Natural killer cell (primary cell): Measurements from ENCODE around the gene ZNHIT2. TPM values are rescaled to one million over a fixed set of nuclear protein-coding genes. Genes with fewer than 3 reads are reported as not detected.

ENCODE experiments used
- ATAC-seq, 3 donors: fragments of 150-1000 bp in 2 of 3; fragments of 200-7000 bp in 1 of 3; cut with Tn5 transposase; 1 replicate in 1 of 3; 2 replicates in 2 of 3; pipeline ENCODE4 v1.10.0; 2021; ENCODE audit warnings: mild to moderate bottlenecking in 2 of 3, moderate library complexity in 2 of 3
- DNase-seq, 2 donors: peaks; one replicate each; pipeline versions ENCODE4 v3.0.0 to v3.0.0-alpha.2; 2013 to 2021; ENCODE audit warnings: mixed read lengths in 1 of 2
- H3K27ac ChIP-seq: one replicate; pipeline ENCODE4 v1.5.1; 2013; ENCODE audit warnings: mild to moderate bottlenecking, low read length
- H3K27me3 ChIP-seq: one replicate; pipeline ENCODE4 v1.6.1; 2013; ENCODE audit warnings: low read length; ENCODE audit not compliant: control insufficient read depth, insufficient read depth
- H3K36me3 ChIP-seq: one replicate; pipeline ENCODE4 v1.6.1; 2013; ENCODE audit warnings: low read length; ENCODE audit not compliant: control insufficient read depth, insufficient read depth
- H3K4me1 ChIP-seq: one replicate; pipeline ENCODE4 v1.6.1; 2013; ENCODE audit warnings: low read length; ENCODE audit not compliant: control insufficient read depth, insufficient read depth
- H3K4me3 ChIP-seq: one replicate; pipeline ENCODE4 v1.5.1; 2013; ENCODE audit warnings: low read length
- H3K9me3 ChIP-seq: one replicate; pipeline ENCODE4 v1.6.1; 2013; ENCODE audit warnings: low read length; ENCODE audit not compliant: control insufficient read depth, insufficient read depth
- H3K27ac Mint-ChIP-seq, 2 donors: one replicate each; pipeline ENCODE4 v1.8.0; 2022; ENCODE audit warnings: mild to moderate bottlenecking in 2 of 2, mixed read lengths in 2 of 2, moderate library complexity in 1 of 2
- H3K27me3 Mint-ChIP-seq, 2 donors: one replicate each; pipeline ENCODE4 v1.8.0; 2022; ENCODE audit warnings: low read depth in 2 of 2, mixed read lengths in 2 of 2
- H3K36me3 Mint-ChIP-seq: one replicate; pipeline ENCODE4 v1.8.0; 2022; ENCODE audit warnings: mixed read lengths
- H3K4me1 Mint-ChIP-seq, 2 donors: one replicate each; pipeline ENCODE4 v1.8.0; 2022; ENCODE audit warnings: mixed read lengths in 2 of 2
- H3K4me3 Mint-ChIP-seq: one replicate; pipeline ENCODE4 v1.8.0; 2022; ENCODE audit warnings: mild to moderate bottlenecking, moderate library complexity, mixed read lengths
- H3K9me3 Mint-ChIP-seq, 2 donors: one replicate each; pipeline ENCODE4 v1.8.0; 2022; ENCODE audit warnings: mixed read lengths in 2 of 2
- CTCF ChIP-seq: fragments of 200-600 bp; IDR thresholded peaks from one replicate; pipeline ENCODE4 v1.8.0; 2022; ENCODE audit warnings: antibody characterized with exemption
- WGBS: methylation state at CpG from one replicate; pipeline ENCODE4 v1.1.7; 2013; ENCODE audit warnings: missing lambda C conversion rate; ENCODE audit not compliant: insufficient coverage; 5-methylcytosine and 5-hydroxymethylcytosine counted together
- intact Hi-C: fragments of 100-400 bp; cut with micrococcal nuclease; formaldehyde crosslinking; loops from one replicate; pipeline ENCODE4 v1.14.2; 2022
- total RNA-seq, 4 donors: library from RNA; stranded (reverse); fragments of 120-200 nt in 1 of 4; gene quantifications; one replicate each; pipeline versions ENCODE4 v1.2.3 to v1.2.4, GENCODE V29; 2013 to 2022

Gene ZNHIT2
- total RNA-seq, 3 donors from 2014 or later (not counting 1 experiment from before 2014, with no cell fraction given) = 5.6 to 6.8 (median 6.1) TPM

DNA sequence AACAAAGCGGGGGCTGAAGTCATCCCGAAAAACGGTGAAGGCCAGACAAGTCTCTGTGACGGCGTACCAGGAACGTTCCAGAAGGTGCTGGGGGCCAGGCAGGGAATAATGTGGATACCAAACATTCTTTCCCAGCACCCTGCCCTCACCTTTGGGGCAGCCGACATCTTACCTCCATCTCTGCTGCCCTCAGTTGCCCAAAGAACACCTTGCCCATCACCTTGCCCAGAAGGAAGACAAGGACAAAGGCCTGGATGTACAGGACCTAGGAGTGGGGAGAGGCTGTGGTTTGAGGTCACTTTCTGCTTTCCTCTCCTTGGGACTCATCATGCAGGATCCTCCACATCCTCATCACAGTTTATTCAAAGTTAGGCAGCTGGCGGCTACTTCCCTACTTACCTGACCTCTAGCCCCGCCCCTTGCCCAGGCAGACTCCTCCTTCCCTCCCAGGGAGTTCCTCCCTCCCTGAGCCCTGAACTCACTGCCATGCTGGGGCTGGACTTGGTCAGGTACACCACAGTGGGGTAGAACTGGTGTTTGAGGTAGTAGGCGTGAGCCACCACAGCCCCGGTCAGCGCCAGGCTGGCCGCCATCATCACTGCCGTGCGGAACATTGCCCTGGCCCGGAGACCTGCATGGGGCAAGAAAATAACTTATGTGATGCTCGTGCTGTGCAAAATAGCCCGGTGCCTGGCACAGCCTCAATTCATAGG is 15.6 kb upstream of the ZNHIT2 start:
- Histone ChIP-seq H3K27ac (peak overlapping the region; percentile 99), H3K4me3 (peak overlapping the region; percentile 92), H3K4me1 (peaks cover 53% of the 10 kb centered on the region), H3K9me3 (no peaks in the 10 kb centered on the region), H3K27me3 (no peaks in the 10 kb centered on the region), H3K36me3 (peaks cover 45% of the 10 kb centered on the region)
- H3K4me1 Mint-ChIP-seq = peaks cover 32 to 52% of the 10 kb centered on the region in 2 donors
- H3K27ac Mint-ChIP-seq = peak overlapping the region; percentile 99
- 35% methylated on average over 17 of the region's 18 CpGs for WGBS
- intact Hi-C loops = no loop called here
- H3K27me3 Mint-ChIP-seq = no peaks in the 10 kb centered on the region
- TF ChIP-seq CTCF = no peak
- ATAC-seq (no peak), DNase-seq (peak in 1 of 2 donors; percentile 61)
- H3K36me3 Mint-ChIP-seq = no peaks in the 10 kb centered on the region
- H3K9me3 Mint-ChIP-seq = no peaks in the 10 kb centered on the region
- peak overlapping the region; percentile 98 for H3K4me3 Mint-ChIP-seq

DNA sequence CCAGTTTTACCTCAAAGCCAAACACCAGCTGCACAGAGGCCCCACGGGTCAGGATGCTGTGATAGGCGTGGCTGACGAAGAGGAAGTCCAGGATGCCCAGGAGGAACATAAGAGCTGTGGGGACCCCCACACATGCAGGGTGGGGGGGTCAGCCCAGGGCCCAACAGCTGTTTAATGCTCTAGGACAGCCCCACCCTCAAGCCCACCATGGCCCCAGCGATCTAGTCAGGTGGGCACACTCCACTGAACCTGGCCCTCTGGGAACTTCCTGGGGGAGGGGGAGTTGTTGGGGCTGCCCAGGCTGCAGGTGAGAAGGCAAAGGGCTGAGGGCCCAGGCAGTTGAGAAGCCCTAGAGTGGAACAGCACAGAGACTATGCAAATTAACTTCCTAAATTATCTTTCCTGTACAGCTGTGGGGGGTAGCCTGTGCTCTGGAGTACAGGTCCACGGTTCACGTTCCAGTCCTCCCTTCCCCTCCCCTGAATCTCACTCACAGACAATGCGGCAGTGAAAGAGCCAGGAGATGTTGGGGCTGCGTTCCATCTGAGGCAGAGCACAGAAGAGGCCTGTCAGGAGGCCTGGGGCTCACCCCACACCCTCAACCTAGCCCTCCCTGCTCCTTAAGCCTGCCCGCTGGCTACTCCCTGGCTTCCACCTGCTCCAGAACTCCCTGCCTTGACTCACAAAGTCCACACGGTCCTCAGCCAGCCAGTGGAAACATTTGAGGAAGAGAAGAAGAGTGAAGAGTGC is 14.9 kb upstream of the ZNHIT2 start:
- no peaks in the 10 kb centered on the region for H3K9me3 Mint-ChIP-seq
- Histone ChIP-seq H3K27me3 (no peaks in the 10 kb centered on the region), H3K36me3 (peaks cover 52% of the 10 kb centered on the region), H3K27ac (peak overlapping the region; percentile 6), H3K9me3 (no peaks in the 10 kb centered on the region), H3K4me1 (peaks cover 53% of the 10 kb centered on the region), H3K4me3 (peak overlapping the region; percentile 92)
- no peaks in the 10 kb centered on the region for H3K27me3 Mint-ChIP-seq
- intact Hi-C loops = no loop called here
- peak overlapping the region; percentile 49 for H3K4me3 Mint-ChIP-seq
- 62% methylated on average over 10 of the region's 10 CpGs for WGBS
- DNase-seq = no peak
- no peak for TF ChIP-seq CTCF
- no peaks in the 10 kb centered on the region for H3K36me3 Mint-ChIP-seq
- no peak for ATAC-seq
- peak overlapping the region; percentile 99 for H3K27ac Mint-ChIP-seq
- peaks cover 32 to 52% of the 10 kb centered on the region in 2 donors for H3K4me1 Mint-ChIP-seq

DNA sequence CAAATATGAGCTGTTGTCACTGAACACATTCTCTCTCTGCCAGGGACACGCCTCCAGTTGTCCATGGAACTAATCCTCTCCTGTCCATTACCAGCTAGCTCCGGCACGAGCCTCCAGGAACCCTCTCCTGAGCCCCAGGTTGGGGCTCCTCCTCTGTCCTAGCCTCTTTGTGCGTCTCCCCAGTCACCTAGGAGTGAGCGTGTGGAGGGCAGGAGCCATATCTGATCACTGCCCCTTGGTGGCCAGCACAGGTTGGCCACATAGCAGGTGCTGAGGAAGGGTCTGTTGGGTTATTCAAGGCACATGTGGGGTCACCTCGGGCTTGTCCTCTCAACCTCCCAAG is 14.4 kb upstream of the ZNHIT2 start:
- Histone ChIP-seq H3K9me3 (no peaks in the 10 kb centered on the region), H3K36me3 (peaks cover 57% of the 10 kb centered on the region), H3K4me3 (peak overlapping the region; percentile 6), H3K4me1 (peaks cover 53% of the 10 kb centered on the region), H3K27ac (peak overlapping the region; percentile 6), H3K27me3 (no peaks in the 10 kb centered on the region)
- intact Hi-C loops = no loop called here
- Mint-ChIP-seq H3K36me3 (no peaks in the 10 kb centered on the region), H3K27ac (peak overlapping the region in 1 of 2 donors; percentile 99), H3K4me1 (peaks cover 32 to 52% of the 10 kb centered on the region in 2 donors), H3K4me3 (no peak overlapping the region), H3K9me3 (no peaks in the 10 kb centered on the region), H3K27me3 (no peaks in the 10 kb centered on the region)
- WGBS = 75% methylated on average over 6 of the region's 6 CpGs
- no peak for TF ChIP-seq CTCF
- ATAC-seq = no peak
- DNase-seq = peak in 1 of 2 donors; percentile 4
